SU-DHL-6 (cell line): ENCODE results near the gene USP24.

Experiments used
- H2AFZ ChIP-seq: fragments of 200-600 bp; sonication (generic); 2 replicates; pipeline ENCODE4 v1.6.1; 2014; ENCODE audit warnings: low read depth, mild to moderate bottlenecking, moderate library complexity, mixed read lengths, antibody characterized with exemption, low read length; ENCODE audit not compliant: severe bottlenecking
- H3F3A ChIP-seq: fragments of 200-600 bp; shearing (Covaris generic); 2 replicates; pipeline ENCODE4 v1.6.0; 2016; ENCODE audit warnings: antibody characterized with exemption, mild to moderate bottlenecking; ENCODE audit not compliant: insufficient read depth
- H3K27ac ChIP-seq: fragments of 200-600 bp; sonication (generic); 2 replicates; pipeline ENCODE4 v1.5.1; 2016; ENCODE audit warnings: low read depth, mild to moderate bottlenecking, low read length, moderate library complexity, mixed read lengths
- H3K27me3 ChIP-seq: fragments of 200-600 bp; sonication (generic), shearing (Covaris generic); 2 replicates; pipeline ENCODE4 v1.6.0; 2014; ENCODE audit warnings: mild to moderate bottlenecking, low read length
- H3K36me3 ChIP-seq: fragments of 200-600 bp; sonication (generic); 2 replicates; pipeline ENCODE4 v1.6.1; 2014; ENCODE audit warnings: mild to moderate bottlenecking, low read length, mixed read lengths
- H3K4me2 ChIP-seq: fragments of 300-600, 200-600 bp; shearing (Covaris generic), sonication (generic); 2 replicates; pipeline ENCODE4 v1.6.0; 2014; ENCODE audit warnings: low read length, low read depth, mild to moderate bottlenecking; ENCODE audit not compliant: poor library complexity, severe bottlenecking
- H3K4me3 ChIP-seq: fragments of 200-600 bp; sonication (generic); 2 replicates; pipeline ENCODE4 v1.5.1; 2014; ENCODE audit warnings: antibody characterized with exemption, low read length, mild to moderate bottlenecking, mixed read lengths; ENCODE audit not compliant: insufficient read depth, poor library complexity, severe bottlenecking
- H3K79me2 ChIP-seq: fragments of 200-600 bp; sonication (generic); 2 replicates; pipeline ENCODE4 v1.6.1; 2014; ENCODE audit warnings: mild to moderate bottlenecking, low read length, moderate library complexity; ENCODE audit not compliant: insufficient read depth
- H3K9ac ChIP-seq: fragments of 200-600 bp; sonication (generic); 2 replicates; pipeline ENCODE4 v1.7.0; 2014; ENCODE audit warnings: mild to moderate bottlenecking, low read length
- H3K9me2 ChIP-seq: fragments of 200-600 bp; sonication (generic); replicated peaks from 2 replicates; pipeline ENCODE4 v1.6.1; 2014; ENCODE audit warnings: low read length; ENCODE audit not compliant: insufficient read depth
- H3K9me3 ChIP-seq: fragments of 200-600 bp; sonication (generic); 2 replicates; pipeline ENCODE4 v1.6.1; 2014; ENCODE audit warnings: low read length, mixed read lengths; ENCODE audit not compliant: insufficient read depth
- H4K20me1 ChIP-seq: fragments of 200-600 bp; sonication (generic); 2 replicates; pipeline ENCODE4 v1.6.1; 2014; ENCODE audit warnings: low read depth, mild to moderate bottlenecking, antibody characterized with exemption, low read length, moderate library complexity, mixed read lengths
- EZH2phosphoT487 ChIP-seq: fragments of 200-600 bp; sonication (generic), shearing (Covaris generic); conservative IDR thresholded peaks from 2 replicates; pipeline ENCODE4 v1.6.1; 2018; ENCODE audit warnings: mild to moderate bottlenecking, antibody characterized with exemption, low read length, moderate library complexity, mixed read lengths
- TF ChIP-seq, protein P1 (sequence below): fragments of 200-600 bp; sonication (generic); IDR thresholded peaks from one replicate; pipeline ENCODE4 v1.5.1; 2017; ENCODE audit warnings: antibody characterized with exemption, mild to moderate bottlenecking, low read length, moderate library complexity; ENCODE audit not compliant: insufficient read depth, poor library complexity, severe bottlenecking

USP24 gene

DNA sequence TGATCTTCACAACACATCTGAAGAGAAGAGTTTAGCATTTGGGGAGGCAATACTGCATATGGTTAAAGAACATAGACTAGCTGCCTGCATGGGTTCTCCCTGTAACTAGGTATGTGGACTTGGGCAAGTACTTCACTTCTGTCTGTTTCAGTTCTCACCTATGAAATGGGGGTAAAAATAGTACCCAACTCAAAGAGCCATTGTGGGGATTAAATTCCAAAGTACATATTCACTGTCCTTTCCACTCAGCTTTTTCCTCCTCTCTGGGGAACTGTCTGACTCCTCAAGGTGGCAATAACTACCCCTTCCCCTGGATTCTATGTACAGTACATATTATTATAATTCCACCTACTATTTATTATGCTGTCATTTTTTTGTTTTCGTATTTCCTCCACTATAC is 44.7 kb downstream of the USP24 start:
- no peaks in the 10 kb centered on the region for H4K20me1 ChIP-seq
- no peak overlapping the region for H3K27ac ChIP-seq
- TF ChIP-seq EZH2phosphoT487 = no peak
- TF ChIP-seq, protein P1, sequence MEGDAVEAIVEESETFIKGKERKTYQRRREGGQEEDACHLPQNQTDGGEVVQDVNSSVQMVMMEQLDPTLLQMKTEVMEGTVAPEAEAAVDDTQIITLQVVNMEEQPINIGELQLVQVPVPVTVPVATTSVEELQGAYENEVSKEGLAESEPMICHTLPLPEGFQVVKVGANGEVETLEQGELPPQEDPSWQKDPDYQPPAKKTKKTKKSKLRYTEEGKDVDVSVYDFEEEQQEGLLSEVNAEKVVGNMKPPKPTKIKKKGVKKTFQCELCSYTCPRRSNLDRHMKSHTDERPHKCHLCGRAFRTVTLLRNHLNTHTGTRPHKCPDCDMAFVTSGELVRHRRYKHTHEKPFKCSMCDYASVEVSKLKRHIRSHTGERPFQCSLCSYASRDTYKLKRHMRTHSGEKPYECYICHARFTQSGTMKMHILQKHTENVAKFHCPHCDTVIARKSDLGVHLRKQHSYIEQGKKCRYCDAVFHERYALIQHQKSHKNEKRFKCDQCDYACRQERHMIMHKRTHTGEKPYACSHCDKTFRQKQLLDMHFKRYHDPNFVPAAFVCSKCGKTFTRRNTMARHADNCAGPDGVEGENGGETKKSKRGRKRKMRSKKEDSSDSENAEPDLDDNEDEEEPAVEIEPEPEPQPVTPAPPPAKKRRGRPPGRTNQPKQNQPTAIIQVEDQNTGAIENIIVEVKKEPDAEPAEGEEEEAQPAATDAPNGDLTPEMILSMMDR = no peak
- H3K27me3 ChIP-seq = no peaks in the 10 kb centered on the region
- H3F3A ChIP-seq = no peaks in the 10 kb centered on the region
- no peaks in the 10 kb centered on the region for H3K9me3 ChIP-seq
- H3K4me3 ChIP-seq = no peak overlapping the region
- no peak overlapping the region for H3K4me2 ChIP-seq
- H3K79me2 ChIP-seq = no peaks in the 10 kb centered on the region
- H2AFZ ChIP-seq = no peak overlapping the region
- H3K9ac ChIP-seq = no peak overlapping the region
- no peaks in the 10 kb centered on the region for H3K9me2 ChIP-seq
- H3K36me3 ChIP-seq = peaks cover 12% of the 10 kb centered on the region; the same call in 1 of the 2 replicates

GRCh38 chr1:55169126-55169525 is 46.0 kb downstream of the USP24 start:
- H3K27ac ChIP-seq = no peak overlapping the region
- H3K4me3 ChIP-seq = no peak overlapping the region
- H3K9me3 ChIP-seq = no peaks in the 10 kb centered on the region
- peaks cover 12% of the 10 kb centered on the region; the same call in 1 of the 2 replicates for H3K36me3 ChIP-seq
- no peaks in the 10 kb centered on the region for H3K79me2 ChIP-seq
- no peak for TF ChIP-seq EZH2phosphoT487
- TF ChIP-seq, protein P1 = no peak
- no peak overlapping the region for H2AFZ ChIP-seq
- H3K9me2 ChIP-seq = no peaks in the 10 kb centered on the region
- H3K4me2 ChIP-seq = no peak overlapping the region
- no peaks in the 10 kb centered on the region for H3K27me3 ChIP-seq
- no peaks in the 10 kb centered on the region for H4K20me1 ChIP-seq
- H3F3A ChIP-seq = no peaks in the 10 kb centered on the region
- H3K9ac ChIP-seq = no peak overlapping the region

DNA sequence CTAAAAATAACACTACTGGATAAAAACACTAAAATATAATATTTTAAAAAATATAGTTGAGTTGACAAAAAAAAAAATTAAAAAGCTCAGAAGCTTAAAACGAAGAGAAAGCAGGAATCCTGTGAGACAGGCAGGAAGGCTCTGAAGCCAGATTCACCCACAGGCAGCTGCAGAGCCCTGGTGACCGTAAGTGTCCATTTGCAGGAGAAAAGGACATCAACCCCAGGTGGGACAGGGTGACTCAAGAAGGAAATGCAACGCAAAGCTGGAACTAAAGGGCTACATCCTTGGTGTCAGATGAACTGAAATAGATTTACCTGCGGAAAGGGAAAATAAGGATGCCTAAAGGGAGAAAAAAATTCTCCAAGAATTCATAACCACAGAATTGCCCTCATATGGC is 46.8 kb downstream of the USP24 start:
- Histone ChIP-seq H3K79me2 (no peaks in the 10 kb centered on the region), H3K27ac (no peak overlapping the region), H3K9me2 (no peaks in the 10 kb centered on the region), H3K9me3 (no peaks in the 10 kb centered on the region), H3K4me2 (no peak overlapping the region), H4K20me1 (no peaks in the 10 kb centered on the region), H3K36me3 (peaks cover 12% of the 10 kb centered on the region; the same call in 1 of the 2 replicates), H3F3A (no peaks in the 10 kb centered on the region), H3K27me3 (no peaks in the 10 kb centered on the region), H3K9ac (no peak overlapping the region), H2AFZ (no peak overlapping the region), H3K4me3 (no peak overlapping the region)
- no peak for TF ChIP-seq EZH2phosphoT487
- TF ChIP-seq, protein P1 = no peak
